CD4-positive, CD25-positive, alpha-beta regulatory T cell (primary cell): ENCODE results near the gene UGT2B10. TPM values are rescaled to one million over a fixed set of nuclear protein-coding genes. Genes with fewer than 3 reads are reported as not detected.

ENCODE experiments used
- ATAC-seq, 2 donors: fragments of 150-1000 bp; cut with Tn5 transposase; one replicate each; pipeline ENCODE4 v1.10.0; 2021; ENCODE audit warnings: low read depth in 2 of 2, moderate number of reproducible peaks in 2 of 2, moderate library complexity in 1 of 2
- DNase-seq, 3 donors: peaks; one replicate each; pipeline versions ENCODE4 v3.0.0 to v3.0.0-alpha.2; 2012 to 2022; ENCODE audit warnings: mixed read lengths in 1 of 3
- H3K27ac ChIP-seq: one replicate; pipeline ENCODE4 v1.7.0; 2013; ENCODE audit warnings: mild to moderate bottlenecking, low read length; ENCODE audit not compliant: insufficient read depth, poor library complexity, severe bottlenecking
- H3K27me3 ChIP-seq: one replicate; pipeline ENCODE4 v1.7.0; 2013; ENCODE audit warnings: low read length; ENCODE audit not compliant: control insufficient read depth, insufficient read depth
- H3K36me3 ChIP-seq: one replicate; pipeline ENCODE4 v1.7.0; 2013; ENCODE audit warnings: mild to moderate bottlenecking, low read length, moderate library complexity; ENCODE audit not compliant: control insufficient read depth, insufficient read depth
- H3K4me1 ChIP-seq: 2 replicates; pipeline ENCODE4 v1.7.0; 2013; ENCODE audit warnings: mild to moderate bottlenecking, low read length; ENCODE audit not compliant: insufficient read depth, control insufficient read depth, poor library complexity, severe bottlenecking
- H3K4me3 ChIP-seq: one replicate; pipeline ENCODE4 v1.7.0; 2013; ENCODE audit warnings: low read depth, mild to moderate bottlenecking, low read length, moderate library complexity
- H3K9me3 ChIP-seq, 2 experiments: 1 replicate in 1 of 2; 2 replicates in 1 of 2; pipeline ENCODE4 v1.7.0; 2013; ENCODE audit warnings: low read length in 2 of 2, mild to moderate bottlenecking in 1 of 2, moderate library complexity in 1 of 2; ENCODE audit not compliant: control insufficient read depth in 2 of 2
- H3K27ac Mint-ChIP-seq, 3 donors: one replicate each; pipeline ENCODE4 v1.8.0; 2020 to 2022; ENCODE audit warnings: mild to moderate bottlenecking in 3 of 3, mixed read lengths in 3 of 3, moderate library complexity in 2 of 3
- H3K27me3 Mint-ChIP-seq: one replicate; pipeline ENCODE4 v1.8.0; 2022; ENCODE audit warnings: mild to moderate bottlenecking, mixed read lengths
- H3K36me3 Mint-ChIP-seq: one replicate; pipeline ENCODE4 v1.8.0; 2020; ENCODE audit warnings: mixed read lengths
- H3K4me1 Mint-ChIP-seq, 4 donors: one replicate each; pipeline ENCODE4 v1.8.0; 2020 to 2022; ENCODE audit warnings: mixed read lengths in 4 of 4, mild to moderate bottlenecking in 1 of 4
- H3K4me3 Mint-ChIP-seq, 4 donors: one replicate each; pipeline ENCODE4 v1.8.0; 2020 to 2022; ENCODE audit warnings: mild to moderate bottlenecking in 4 of 4, mixed read lengths in 4 of 4, moderate library complexity in 3 of 4
- H3K9me3 Mint-ChIP-seq, 7 donors: one replicate each; pipeline ENCODE4 v1.8.0; 2020 to 2022; ENCODE audit warnings: mixed read lengths in 7 of 7, mild to moderate bottlenecking in 3 of 7, moderate library complexity in 2 of 7
- polyA plus RNA-seq, 4 donors: library from polyadenylated mRNA; unstranded; fragments of 300-500 nt; fragmentation: Illumina TruSeq; gene quantifications; one replicate each; pipeline ENCODE4 v1.2.3, GENCODE V29; 2021
- total RNA-seq: library from RNA; stranded (reverse); gene quantifications from one replicate; pipeline ENCODE4 v1.2.3, GENCODE V29; 2022

UGT2B10 gene
- total and polyA plus RNA-seq, 5 donors from 2014 or later: not detected

GRCh38 chr4:68872643-68873502 lies 57.1 kb downstream of the UGT2B10 start:
- H3K4me3 ChIP-seq: no peak overlapping the region
- no peaks in the 10 kb centered on the region for H3K27me3 Mint-ChIP-seq
- no peak overlapping the region for H3K27ac Mint-ChIP-seq
- no peaks in the 10 kb centered on the region for H3K27me3 ChIP-seq
- DNase-seq (no peak), ATAC-seq (no peak)
- no peaks in the 10 kb centered on the region for H3K4me1 ChIP-seq
- no peaks in the 10 kb centered on the region for H3K9me3 Mint-ChIP-seq
- no peaks in the 10 kb centered on the region for H3K4me1 Mint-ChIP-seq
- no peaks in the 10 kb centered on the region for H3K9me3 ChIP-seq
- no peaks in the 10 kb centered on the region for H3K36me3 ChIP-seq
- H3K4me3 Mint-ChIP-seq: no peak overlapping the region
- H3K27ac ChIP-seq: no peak overlapping the region
- no peaks in the 10 kb centered on the region for H3K36me3 Mint-ChIP-seq

GRCh38 chr4:68874507-68874906 lies 58.7 kb downstream of the UGT2B10 start:
- Histone ChIP-seq H3K4me1 (no peaks in the 10 kb centered on the region), H3K27ac (no peak overlapping the region), H3K4me3 (no peak overlapping the region), H3K27me3 (no peaks in the 10 kb centered on the region), H3K9me3 (no peaks in the 10 kb centered on the region), H3K36me3 (no peaks in the 10 kb centered on the region)
- DNase-seq: no peak
- ATAC-seq: no peak
- Mint-ChIP-seq H3K4me1 (no peaks in the 10 kb centered on the region), H3K9me3 (no peaks in the 10 kb centered on the region), H3K4me3 (no peak overlapping the region), H3K27me3 (no peaks in the 10 kb centered on the region), H3K27ac (no peak overlapping the region), H3K36me3 (no peaks in the 10 kb centered on the region)

GRCh38 chr4:68877555-68877954 lies 61.8 kb downstream of the UGT2B10 start:
- no peaks in the 10 kb centered on the region for H3K27me3 ChIP-seq
- Mint-ChIP-seq H3K4me1 (no peaks in the 10 kb centered on the region), H3K9me3 (no peaks in the 10 kb centered on the region), H3K27me3 (no peaks in the 10 kb centered on the region), H3K36me3 (no peaks in the 10 kb centered on the region), H3K4me3 (no peak overlapping the region), H3K27ac (no peak overlapping the region)
- H3K4me3 ChIP-seq: no peak overlapping the region
- no peaks in the 10 kb centered on the region for H3K36me3 ChIP-seq
- no peak overlapping the region for H3K27ac ChIP-seq
- ATAC-seq (no peak), DNase-seq (no peak)
- H3K4me1 ChIP-seq: no peaks in the 10 kb centered on the region
- H3K9me3 ChIP-seq: no peaks in the 10 kb centered on the region

- H3K4me1 ChIP-seq: no peaks in the 10 kb centered on the region
- no peak for DNase-seq
- Mint-ChIP-seq H3K4me3 (no peak overlapping the region), H3K27me3 (no peaks in the 10 kb centered on the region), H3K4me1 (no peaks in the 10 kb centered on the region), H3K36me3 (no peaks in the 10 kb centered on the region), H3K9me3 (no peaks in the 10 kb centered on the region), H3K27ac (no peak overlapping the region)
- no peaks in the 10 kb centered on the region for H3K27me3 ChIP-seq
- H3K4me3 ChIP-seq: no peak overlapping the region
- no peak overlapping the region for H3K27ac ChIP-seq
- H3K36me3 ChIP-seq: no peaks in the 10 kb centered on the region
- H3K9me3 ChIP-seq: no peaks in the 10 kb centered on the region
- ATAC-seq: no peak
Measured at GRCh38 chr4:68878048-68878447, 62.3 kb downstream of the UGT2B10 start.

Other genes with a start within 250 kb of the UGT2B10 start
- gene UGT2B17, start 239.7 kb upstream of the UGT2B10 start, total RNA-seq: not detected
- not detected for gene UGT2B17, start 239.7 kb upstream of the UGT2B10 start, polyA plus RNA-seq
- not detected for gene UGT2B15, start 145.3 kb upstream of the UGT2B10 start, total RNA-seq
- not detected for gene UGT2B15, start 145.3 kb upstream of the UGT2B10 start, polyA plus RNA-seq
- gene UGT2A3, start 135.8 kb downstream of the UGT2B10 start, total RNA-seq: not detected
- gene UGT2A3, start 135.8 kb downstream of the UGT2B10 start, polyA plus RNA-seq: not detected